HL-60 (cell line): ENCODE results near the gene STUM.

Experiments used
- DNase-seq, 2 experiments: peaks; one replicate each; pipeline ENCODE4 v3.0.0-alpha.2; 2010 to 2020; ENCODE audit warnings: low read depth in 1 of 2, low spot score in 1 of 2
- H3K27ac ChIP-seq: fragments of 250-450 bp; sonication (Bioruptor Pico); replicated peaks from 2 replicates; pipeline ENCODE4 v1.5.1; 2020; ENCODE audit warnings: mild to moderate bottlenecking, moderate library complexity
- H3K27me3 ChIP-seq: fragments of 250-450 bp; sonication (Bioruptor Pico); 2 replicates; pipeline ENCODE4 v1.5.1; 2021; ENCODE audit warnings: mild to moderate bottlenecking, moderate library complexity; ENCODE audit not compliant: insufficient read depth, poor library complexity, severe bottlenecking
- H3K4me3 ChIP-seq: replicated peaks from 2 replicates; pipeline ENCODE4 v1.5.1; 2011; ENCODE audit warnings: mild to moderate bottlenecking, control low read depth, low read length; ENCODE audit not compliant: insufficient read depth
- GABPA ChIP-seq: IDR thresholded peaks from 2 replicates; pipeline ENCODE4 v1.6.1; 2012; ENCODE audit warnings: low read depth
- POLR2AphosphoS5 ChIP-seq: IDR thresholded peaks from 2 replicates; pipeline ENCODE4 v1.6.1; 2012; ENCODE audit warnings: low read depth
- SPI1 ChIP-seq: IDR thresholded peaks from 2 replicates; pipeline ENCODE4 v1.6.1; 2012; ENCODE audit warnings: low read depth, mild to moderate bottlenecking, borderline replicate concordance
- TF ChIP-seq, protein P1 (sequence below): IDR thresholded peaks from 2 replicates; pipeline ENCODE4 v1.6.1; 2012; ENCODE audit warnings: low read depth; ENCODE audit not compliant: insufficient replicate concordance
- TF ChIP-seq, protein P2 (sequence below): IDR thresholded peaks from one replicate; pipeline ENCODE4 v1.5.1; 2011; ENCODE audit warnings: low read length, control low read depth, inconsistent platforms; ENCODE audit not compliant: insufficient read depth

STUM gene

DNA sequence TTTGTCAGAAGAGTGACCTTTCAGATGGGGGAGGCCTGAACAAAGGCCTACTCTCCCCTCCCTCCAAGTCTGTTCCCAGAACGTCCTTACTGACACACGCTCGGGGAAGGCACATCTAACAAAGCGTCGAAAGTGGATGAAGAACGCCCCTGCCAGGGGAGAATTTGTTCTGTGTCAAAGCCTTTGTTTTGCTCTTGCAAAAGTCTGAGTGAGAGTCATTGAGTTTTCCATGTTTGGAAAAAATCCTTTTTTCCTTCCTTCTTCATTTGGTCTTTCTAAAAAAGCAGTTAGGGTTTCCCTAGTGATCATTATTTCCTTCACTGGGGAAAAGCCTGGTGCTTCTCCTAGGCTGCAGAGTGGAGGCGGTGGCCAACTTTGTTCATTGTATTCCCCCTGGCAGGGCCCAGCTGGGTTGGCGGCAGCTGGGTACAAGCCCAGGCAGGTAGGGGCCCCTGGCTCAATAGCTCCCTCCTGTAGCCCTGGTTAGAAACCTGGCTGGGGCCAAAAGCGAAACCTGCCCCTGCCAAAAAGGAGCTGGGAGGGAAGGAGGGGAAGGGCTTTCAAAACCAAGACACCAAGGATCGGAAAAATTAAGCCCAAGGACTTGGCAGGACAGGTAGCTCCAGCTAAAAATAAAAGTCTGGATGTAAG lies 109.5 kb downstream of the STUM start:
- TF ChIP-seq GABPA = no peak
- TF ChIP-seq, protein P1, sequence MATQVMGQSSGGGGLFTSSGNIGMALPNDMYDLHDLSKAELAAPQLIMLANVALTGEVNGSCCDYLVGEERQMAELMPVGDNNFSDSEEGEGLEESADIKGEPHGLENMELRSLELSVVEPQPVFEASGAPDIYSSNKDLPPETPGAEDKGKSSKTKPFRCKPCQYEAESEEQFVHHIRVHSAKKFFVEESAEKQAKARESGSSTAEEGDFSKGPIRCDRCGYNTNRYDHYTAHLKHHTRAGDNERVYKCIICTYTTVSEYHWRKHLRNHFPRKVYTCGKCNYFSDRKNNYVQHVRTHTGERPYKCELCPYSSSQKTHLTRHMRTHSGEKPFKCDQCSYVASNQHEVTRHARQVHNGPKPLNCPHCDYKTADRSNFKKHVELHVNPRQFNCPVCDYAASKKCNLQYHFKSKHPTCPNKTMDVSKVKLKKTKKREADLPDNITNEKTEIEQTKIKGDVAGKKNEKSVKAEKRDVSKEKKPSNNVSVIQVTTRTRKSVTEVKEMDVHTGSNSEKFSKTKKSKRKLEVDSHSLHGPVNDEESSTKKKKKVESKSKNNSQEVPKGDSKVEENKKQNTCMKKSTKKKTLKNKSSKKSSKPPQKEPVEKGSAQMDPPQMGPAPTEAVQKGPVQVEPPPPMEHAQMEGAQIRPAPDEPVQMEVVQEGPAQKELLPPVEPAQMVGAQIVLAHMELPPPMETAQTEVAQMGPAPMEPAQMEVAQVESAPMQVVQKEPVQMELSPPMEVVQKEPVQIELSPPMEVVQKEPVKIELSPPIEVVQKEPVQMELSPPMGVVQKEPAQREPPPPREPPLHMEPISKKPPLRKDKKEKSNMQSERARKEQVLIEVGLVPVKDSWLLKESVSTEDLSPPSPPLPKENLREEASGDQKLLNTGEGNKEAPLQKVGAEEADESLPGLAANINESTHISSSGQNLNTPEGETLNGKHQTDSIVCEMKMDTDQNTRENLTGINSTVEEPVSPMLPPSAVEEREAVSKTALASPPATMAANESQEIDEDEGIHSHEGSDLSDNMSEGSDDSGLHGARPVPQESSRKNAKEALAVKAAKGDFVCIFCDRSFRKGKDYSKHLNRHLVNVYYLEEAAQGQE = no peak
- TF ChIP-seq POLR2AphosphoS5 = no peak
- TF ChIP-seq, protein P2, sequence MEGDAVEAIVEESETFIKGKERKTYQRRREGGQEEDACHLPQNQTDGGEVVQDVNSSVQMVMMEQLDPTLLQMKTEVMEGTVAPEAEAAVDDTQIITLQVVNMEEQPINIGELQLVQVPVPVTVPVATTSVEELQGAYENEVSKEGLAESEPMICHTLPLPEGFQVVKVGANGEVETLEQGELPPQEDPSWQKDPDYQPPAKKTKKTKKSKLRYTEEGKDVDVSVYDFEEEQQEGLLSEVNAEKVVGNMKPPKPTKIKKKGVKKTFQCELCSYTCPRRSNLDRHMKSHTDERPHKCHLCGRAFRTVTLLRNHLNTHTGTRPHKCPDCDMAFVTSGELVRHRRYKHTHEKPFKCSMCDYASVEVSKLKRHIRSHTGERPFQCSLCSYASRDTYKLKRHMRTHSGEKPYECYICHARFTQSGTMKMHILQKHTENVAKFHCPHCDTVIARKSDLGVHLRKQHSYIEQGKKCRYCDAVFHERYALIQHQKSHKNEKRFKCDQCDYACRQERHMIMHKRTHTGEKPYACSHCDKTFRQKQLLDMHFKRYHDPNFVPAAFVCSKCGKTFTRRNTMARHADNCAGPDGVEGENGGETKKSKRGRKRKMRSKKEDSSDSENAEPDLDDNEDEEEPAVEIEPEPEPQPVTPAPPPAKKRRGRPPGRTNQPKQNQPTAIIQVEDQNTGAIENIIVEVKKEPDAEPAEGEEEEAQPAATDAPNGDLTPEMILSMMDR = no peak
- TF ChIP-seq SPI1 = no peak
- DNase-seq = no peak
- Histone ChIP-seq H3K4me3 (no peak overlapping the region), H3K27ac (no peak overlapping the region), H3K27me3 (no peaks in the 10 kb centered on the region)

DNA sequence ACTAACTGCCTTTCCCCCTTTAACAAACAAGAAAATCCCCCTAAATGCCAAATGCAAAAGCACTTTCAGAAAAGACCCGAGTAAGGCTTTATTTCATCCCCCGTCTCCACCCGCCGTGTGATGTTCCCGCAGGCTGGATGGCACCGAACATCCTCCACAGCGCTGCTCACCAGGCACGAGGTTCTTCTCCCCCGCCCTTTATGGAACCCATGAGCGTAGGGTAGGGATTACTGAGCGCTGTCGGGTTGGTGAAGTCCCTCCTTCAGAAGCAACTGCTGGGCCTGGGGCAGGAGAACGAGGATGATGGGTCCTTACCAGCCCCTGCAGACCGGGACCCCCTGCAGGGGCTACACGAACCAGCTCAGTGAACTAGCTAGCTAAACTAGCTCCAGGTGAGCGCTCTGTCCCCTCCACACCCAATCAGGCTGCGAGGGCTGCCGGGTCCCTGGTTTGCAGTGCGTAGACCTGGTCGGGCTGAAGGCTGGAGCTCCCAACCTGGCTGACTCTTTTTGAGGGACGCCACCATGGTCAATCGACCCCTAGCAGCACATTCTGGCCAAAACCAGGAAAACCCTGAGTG lies 110.1 kb downstream of the STUM start:
- TF ChIP-seq, protein P2 = no peak
- H3K4me3 ChIP-seq = no peak overlapping the region
- no peaks in the 10 kb centered on the region for H3K27me3 ChIP-seq
- DNase-seq = no peak
- no peak overlapping the region for H3K27ac ChIP-seq
